ENCODE data around the gene OTX1. TPM values are rescaled to one million over a fixed set of nuclear protein-coding genes. Genes with fewer than 3 reads are reported as not detected.

OTX1 gene
- total and polyA plus RNA-seq, 9 of the 15 experiments (the other 6 are each of a cell fraction or from before 2014, with no cell fraction given), result 0.18 to 7.1 (median 0.58) TPM

DNA sequence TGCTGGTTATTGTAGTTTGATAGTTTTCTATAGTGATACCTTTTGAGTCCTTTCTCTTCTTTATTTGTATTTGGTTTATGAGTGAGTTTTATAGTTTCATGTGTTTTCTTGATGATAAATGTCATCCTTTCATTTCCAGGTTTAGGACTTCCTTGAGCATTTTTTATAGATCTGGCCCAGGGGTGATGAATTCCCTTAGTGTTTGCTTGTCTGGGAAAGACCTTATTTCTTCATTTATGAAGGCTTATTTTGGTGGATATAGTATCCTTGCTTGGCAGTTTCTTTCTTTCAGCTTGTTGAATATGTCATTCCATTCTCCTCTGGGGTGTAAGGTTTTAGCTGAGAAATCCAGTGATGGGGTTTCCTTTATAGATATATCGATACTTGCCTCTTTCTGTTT is 53.9 kb downstream of the OTX1 start (continued):
- TF ChIP-seq, protein P1, sequence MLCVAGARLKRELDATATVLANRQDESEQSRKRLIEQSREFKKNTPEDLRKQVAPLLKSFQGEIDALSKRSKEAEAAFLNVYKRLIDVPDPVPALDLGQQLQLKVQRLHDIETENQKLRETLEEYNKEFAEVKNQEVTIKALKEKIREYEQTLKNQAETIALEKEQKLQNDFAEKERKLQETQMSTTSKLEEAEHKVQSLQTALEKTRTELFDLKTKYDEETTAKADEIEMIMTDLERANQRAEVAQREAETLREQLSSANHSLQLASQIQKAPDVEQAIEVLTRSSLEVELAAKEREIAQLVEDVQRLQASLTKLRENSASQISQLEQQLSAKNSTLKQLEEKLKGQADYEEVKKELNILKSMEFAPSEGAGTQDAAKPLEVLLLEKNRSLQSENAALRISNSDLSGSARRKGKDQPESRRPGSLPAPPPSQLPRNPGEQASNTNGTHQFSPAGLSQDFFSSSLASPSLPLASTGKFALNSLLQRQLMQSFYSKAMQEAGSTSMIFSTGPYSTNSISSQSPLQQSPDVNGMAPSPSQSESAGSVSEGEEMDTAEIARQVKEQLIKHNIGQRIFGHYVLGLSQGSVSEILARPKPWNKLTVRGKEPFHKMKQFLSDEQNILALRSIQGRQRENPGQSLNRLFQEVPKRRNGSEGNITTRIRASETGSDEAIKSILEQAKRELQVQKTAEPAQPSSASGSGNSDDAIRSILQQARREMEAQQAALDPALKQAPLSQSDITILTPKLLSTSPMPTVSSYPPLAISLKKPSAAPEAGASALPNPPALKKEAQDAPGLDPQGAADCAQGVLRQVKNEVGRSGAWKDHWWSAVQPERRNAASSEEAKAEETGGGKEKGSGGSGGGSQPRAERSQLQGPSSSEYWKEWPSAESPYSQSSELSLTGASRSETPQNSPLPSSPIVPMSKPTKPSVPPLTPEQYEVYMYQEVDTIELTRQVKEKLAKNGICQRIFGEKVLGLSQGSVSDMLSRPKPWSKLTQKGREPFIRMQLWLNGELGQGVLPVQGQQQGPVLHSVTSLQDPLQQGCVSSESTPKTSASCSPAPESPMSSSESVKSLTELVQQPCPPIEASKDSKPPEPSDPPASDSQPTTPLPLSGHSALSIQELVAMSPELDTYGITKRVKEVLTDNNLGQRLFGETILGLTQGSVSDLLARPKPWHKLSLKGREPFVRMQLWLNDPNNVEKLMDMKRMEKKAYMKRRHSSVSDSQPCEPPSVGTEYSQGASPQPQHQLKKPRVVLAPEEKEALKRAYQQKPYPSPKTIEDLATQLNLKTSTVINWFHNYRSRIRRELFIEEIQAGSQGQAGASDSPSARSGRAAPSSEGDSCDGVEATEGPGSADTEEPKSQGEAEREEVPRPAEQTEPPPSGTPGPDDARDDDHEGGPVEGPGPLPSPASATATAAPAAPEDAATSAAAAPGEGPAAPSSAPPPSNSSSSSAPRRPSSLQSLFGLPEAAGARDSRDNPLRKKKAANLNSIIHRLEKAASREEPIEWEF (CRISPR knock-in tag; IDR thresholded peaks at IDR 0.05), result no peak
- TF ChIP-seq KLF13 (tag; IDR thresholded peaks at IDR 0.05; ENCODE audit: borderline replicate concordance, low read depth) (no peak), CHCHD3 (CRISPR knock-in tag; IDR thresholded peaks at IDR 0.05) (no peak), CREB1 (IDR thresholded peaks at IDR 0.05) (no peak), CREB1 (CRISPR knock-in tag; IDR thresholded peaks at IDR 0.05) (no peak), RBM39 (optimal IDR thresholded peaks at IDR 0.05; ENCODE audit: low read depth, low read length) (no peak), CBX3 (IDR thresholded peaks at IDR 0.05; ENCODE audit: borderline replicate concordance in 1 of 2, low read length in 2 of 2) (no peak)
- TF ChIP-seq, protein P2, sequence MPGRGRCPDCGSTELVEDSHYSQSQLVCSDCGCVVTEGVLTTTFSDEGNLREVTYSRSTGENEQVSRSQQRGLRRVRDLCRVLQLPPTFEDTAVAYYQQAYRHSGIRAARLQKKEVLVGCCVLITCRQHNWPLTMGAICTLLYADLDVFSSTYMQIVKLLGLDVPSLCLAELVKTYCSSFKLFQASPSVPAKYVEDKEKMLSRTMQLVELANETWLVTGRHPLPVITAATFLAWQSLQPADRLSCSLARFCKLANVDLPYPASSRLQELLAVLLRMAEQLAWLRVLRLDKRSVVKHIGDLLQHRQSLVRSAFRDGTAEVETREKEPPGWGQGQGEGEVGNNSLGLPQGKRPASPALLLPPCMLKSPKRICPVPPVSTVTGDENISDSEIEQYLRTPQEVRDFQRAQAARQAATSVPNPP (IDR thresholded peaks at IDR 0.05; ENCODE audit: borderline replicate concordance, insufficient read depth, insufficient read length), result no peak
